Ascending aorta (tissue), 2 donors: ENCODE measurements around the gene MYCBPAP. TPM values are rescaled to one million over a fixed set of nuclear protein-coding genes. Genes with fewer than 3 reads are reported as not detected.

Source experiments
- DNase-seq, 2 donors: peaks; one replicate each; pipeline ENCODE4 v3.0.0-alpha.2; 2019; ENCODE audit warnings: low spot score in 2 of 2
- H3K27ac ChIP-seq, 2 donors: fragments of 200-600 bp; sonication (generic); one replicate each; pipeline ENCODE4 v1.5.1; 2016 to 2017; ENCODE audit warnings: mild to moderate bottlenecking in 1 of 2
- H3K27me3 ChIP-seq: fragments of 200-600 bp; sonication (generic); one replicate; pipeline ENCODE4 v1.5.1; 2017
- H3K36me3 ChIP-seq, 2 donors: fragments of 200-600 bp; sonication (generic); one replicate each; pipeline ENCODE4 v1.5.1; 2016
- H3K4me1 ChIP-seq, 2 donors: fragments of 200-600 bp; sonication (generic); one replicate each; pipeline ENCODE4 v1.5.1; 2016 to 2017; ENCODE audit warnings: mild to moderate bottlenecking in 1 of 2
- H3K4me3 ChIP-seq, 2 donors: fragments of 200-600 bp; sonication (generic); one replicate each; pipeline ENCODE4 v1.5.1; 2016 to 2017; ENCODE audit warnings: mild to moderate bottlenecking in 1 of 2
- H3K9me3 ChIP-seq, 2 donors: fragments of 200-600 bp; sonication (generic); one replicate each; pipeline ENCODE4 v1.5.1; 2016
- CTCF ChIP-seq, 3 experiments: fragments of 200-600 bp in 2 of 3; fragments of 450-650 bp in 1 of 3; sonication (generic) in 2 of 3; IDR thresholded peaks; one replicate each; pipeline ENCODE4 v1.5.1; 2016 to 2019; ENCODE audit warnings: antibody characterized with exemption in 3 of 3, mild to moderate bottlenecking in 1 of 3, moderate library complexity in 1 of 3
- intact Hi-C: fragments of 100-400 bp; cut with DNase I; formaldehyde crosslinking; loops from one replicate; pipeline ENCODE4 v1.15.1; 2023
- total RNA-seq: library from RNA; depleted of rRNA; stranded (reverse); fragments of >200 nt; gene quantifications from one replicate; pipeline ENCODE4 v1.1.0, GENCODE V29; 2016

The MYCBPAP gene
- total RNA-seq, 1 donor from 2014 or later: 7.9 TPM

GRCh38 chr17:50461550-50462132, 46.6 kb upstream of the MYCBPAP start:
- H3K4me3 ChIP-seq: no peak overlapping the region
- H3K4me1 ChIP-seq: no peaks in the 10 kb centered on the region
- DNase-seq: no peak
- H3K27me3 ChIP-seq: no peaks in the 10 kb centered on the region
- H3K36me3 ChIP-seq: peaks cover 0 to 3% of the 10 kb centered on the region in 2 donors
- H3K9me3 ChIP-seq: no peaks in the 10 kb centered on the region
- intact Hi-C loops: no loop called here
- no peak overlapping the region for H3K27ac ChIP-seq
- TF ChIP-seq CTCF (IDR thresholded peaks at IDR 0.05): no peak

- TF ChIP-seq CTCF (IDR thresholded peaks at IDR 0.05): no peak
Observed at GRCh38 chr17:50462446-50462845, 45.8 kb upstream of the MYCBPAP start.

GRCh38 chr17:50464121-50464520, 44.1 kb upstream of the MYCBPAP start:
- peaks cover 0 to 3% of the 10 kb centered on the region in 2 donors for H3K36me3 ChIP-seq
- peaks cover 4% of the 10 kb centered on the region for H3K27me3 ChIP-seq

More at GRCh38 chr17:50462446-50462845, 45.8 kb upstream of the MYCBPAP start:
- H3K4me1 ChIP-seq: no peaks in the 10 kb centered on the region
- H3K27me3 ChIP-seq: no peaks in the 10 kb centered on the region
- no peak overlapping the region for H3K27ac ChIP-seq
- peaks cover 0 to 3% of the 10 kb centered on the region in 2 donors for H3K36me3 ChIP-seq
- DNase-seq: no peak
- intact Hi-C loops: no loop called here
- no peak overlapping the region for H3K4me3 ChIP-seq
- H3K9me3 ChIP-seq: no peaks in the 10 kb centered on the region

GRCh38 chr17:50464736-50465135, 43.5 kb upstream of the MYCBPAP start:
- intact Hi-C loops: no loop called here
- TF ChIP-seq CTCF (IDR thresholded peaks at IDR 0.05): no peak
- no peak overlapping the region for H3K27ac ChIP-seq
- H3K27me3 ChIP-seq: peaks cover 4% of the 10 kb centered on the region
- peaks cover 0 to 3% of the 10 kb centered on the region in 2 donors for H3K36me3 ChIP-seq
- no peaks in the 10 kb centered on the region for H3K9me3 ChIP-seq
- DNase-seq: no peak
- peaks cover 0 to 9% of the 10 kb centered on the region in 2 donors for H3K4me1 ChIP-seq
- H3K4me3 ChIP-seq: no peak overlapping the region

More at GRCh38 chr17:50464121-50464520, 44.1 kb upstream of the MYCBPAP start:
- no peak overlapping the region for H3K4me3 ChIP-seq
- no peaks in the 10 kb centered on the region for H3K9me3 ChIP-seq
- intact Hi-C loops: no loop called here
- no peak overlapping the region for H3K27ac ChIP-seq
- no peak for TF ChIP-seq CTCF (IDR thresholded peaks at IDR 0.05)
- DNase-seq: no peak
- H3K4me1 ChIP-seq: peaks cover 0 to 7% of the 10 kb centered on the region in 2 donors

- Histone ChIP-seq H3K9me3 (no peaks in the 10 kb centered on the region), H3K27ac (no peak overlapping the region), H3K27me3 (peaks cover 4% of the 10 kb centered on the region), H3K36me3 (peaks cover 0 to 3% of the 10 kb centered on the region in 2 donors), H3K4me1 (peaks cover 0 to 9% of the 10 kb centered on the region in 2 donors), H3K4me3 (no peak overlapping the region)
- intact Hi-C loops: no loop called here
- no peak for TF ChIP-seq CTCF (IDR thresholded peaks at IDR 0.05)
- no peak for DNase-seq
Observed at GRCh38 chr17:50465171-50465570, 43.1 kb upstream of the MYCBPAP start.
